GM12875 (cell line): ENCODE measurements around the gene STAT4.

ENCODE experiments used
- H3K4me3 ChIP-seq: one replicate; pipeline ENCODE4 v1.5.1; 2011; ENCODE audit warnings: low read depth, low read length, control low read depth
- TF ChIP-seq, protein P1 (sequence below): IDR thresholded peaks from 2 replicates; pipeline ENCODE4 v1.5.1; 2011; ENCODE audit warnings: low read depth, mild to moderate bottlenecking, control low read depth, inconsistent platforms, low read length, moderate library complexity, borderline replicate concordance; ENCODE audit not compliant: insufficient read depth

Gene STAT4

GRCh38 chr2:191087311-191087710 lies 63.5 kb downstream of the STAT4 start:
- no peak overlapping the region for H3K4me3 ChIP-seq
- TF ChIP-seq, protein P1, sequence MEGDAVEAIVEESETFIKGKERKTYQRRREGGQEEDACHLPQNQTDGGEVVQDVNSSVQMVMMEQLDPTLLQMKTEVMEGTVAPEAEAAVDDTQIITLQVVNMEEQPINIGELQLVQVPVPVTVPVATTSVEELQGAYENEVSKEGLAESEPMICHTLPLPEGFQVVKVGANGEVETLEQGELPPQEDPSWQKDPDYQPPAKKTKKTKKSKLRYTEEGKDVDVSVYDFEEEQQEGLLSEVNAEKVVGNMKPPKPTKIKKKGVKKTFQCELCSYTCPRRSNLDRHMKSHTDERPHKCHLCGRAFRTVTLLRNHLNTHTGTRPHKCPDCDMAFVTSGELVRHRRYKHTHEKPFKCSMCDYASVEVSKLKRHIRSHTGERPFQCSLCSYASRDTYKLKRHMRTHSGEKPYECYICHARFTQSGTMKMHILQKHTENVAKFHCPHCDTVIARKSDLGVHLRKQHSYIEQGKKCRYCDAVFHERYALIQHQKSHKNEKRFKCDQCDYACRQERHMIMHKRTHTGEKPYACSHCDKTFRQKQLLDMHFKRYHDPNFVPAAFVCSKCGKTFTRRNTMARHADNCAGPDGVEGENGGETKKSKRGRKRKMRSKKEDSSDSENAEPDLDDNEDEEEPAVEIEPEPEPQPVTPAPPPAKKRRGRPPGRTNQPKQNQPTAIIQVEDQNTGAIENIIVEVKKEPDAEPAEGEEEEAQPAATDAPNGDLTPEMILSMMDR, result no peak

- TF ChIP-seq, protein P1, result no peak
- H3K4me3 ChIP-seq, result no peak overlapping the region
These were observed 64.1 kb downstream of the STAT4 start for GRCh38 chr2:191086706-191087105.

- TF ChIP-seq, protein P1, result no peak
These were observed 67.3 kb downstream of the STAT4 start for GRCh38 chr2:191083540-191083939.

GRCh38 chr2:191082321-191082720 lies 68.5 kb downstream of the STAT4 start:
- H3K4me3 ChIP-seq, result no peak overlapping the region
- TF ChIP-seq, protein P1, result no peak

More at GRCh38 chr2:191083540-191083939, 67.3 kb downstream of the STAT4 start:
- H3K4me3 ChIP-seq, result no peak overlapping the region

DNA sequence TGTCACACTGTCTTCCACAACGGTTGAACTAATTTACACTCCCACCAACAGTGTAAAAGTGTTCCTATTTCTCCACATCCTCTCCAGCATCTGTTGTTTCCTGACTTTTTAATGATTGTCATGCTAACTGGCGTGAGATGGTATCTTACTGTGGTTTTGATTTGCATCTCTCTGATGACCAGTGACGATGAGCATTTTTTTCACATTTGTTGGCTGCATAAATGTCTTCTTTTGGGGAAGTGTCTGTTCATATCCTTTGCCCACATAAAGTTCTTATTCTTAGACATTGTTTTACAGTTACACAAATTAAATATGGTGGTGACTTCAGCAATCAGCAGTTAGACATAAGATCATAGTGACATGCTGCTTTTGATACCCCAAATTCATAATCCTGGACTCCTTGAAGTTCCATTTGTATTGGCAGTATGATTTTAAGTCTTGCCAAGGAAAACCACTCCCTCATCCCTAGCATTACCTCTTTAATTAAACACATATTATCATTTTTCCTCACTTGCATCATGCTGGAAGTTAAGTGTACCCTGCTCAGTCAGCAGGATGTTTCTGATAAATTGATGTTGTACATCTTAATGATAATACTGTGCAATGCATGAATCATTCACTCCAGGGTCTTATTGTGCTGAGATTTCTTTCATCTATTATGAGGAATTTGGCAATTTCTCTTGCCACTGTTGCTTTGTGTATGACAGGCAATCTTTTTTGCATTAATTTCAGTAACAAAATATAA lies 69.2 kb downstream of the STAT4 start:
- TF ChIP-seq, protein P1, result no peak
- H3K4me3 ChIP-seq, result no peak overlapping the region

- TF ChIP-seq, protein P1, result no peak
- H3K4me3 ChIP-seq, result no peak overlapping the region
These were observed 72.5 kb downstream of the STAT4 start for GRCh38 chr2:191078165-191078867.

- TF ChIP-seq, protein P1, result no peak
- no peak overlapping the region for H3K4me3 ChIP-seq
These were observed 80.5 kb downstream of the STAT4 start for GRCh38 chr2:191070276-191070675.
